Measurements from ENCODE around the gene GRIN2A.

GRCh38 chr16:10137341-10137740, 44.9 kb downstream of the GRIN2A start:
- TF ChIP-seq CTCF (IDR thresholded peaks at IDR 0.05 in 8 of 11, conservative IDR thresholded peaks at IDR 0.05 in 3 of 11) (no peak), POLR2A (IDR thresholded peaks at IDR 0.05) (no peak), POLR2AphosphoS5 (IDR thresholded peaks at IDR 0.05) (no peak)

Data from spleen (tissue), 7 donors.